SH-SY5Y (cell line): ENCODE data around the gene FEV.

Experiments
- GATA2 ChIP-seq: IDR thresholded peaks from 2 replicates; pipeline ENCODE4 v1.6.1; 2011; ENCODE audit warnings: mild to moderate bottlenecking, low read depth, low read length
- GATA3 ChIP-seq: IDR thresholded peaks from 2 replicates; pipeline ENCODE4 v1.6.1; 2011; ENCODE audit warnings: low read depth, mild to moderate bottlenecking, low read length, moderate library complexity

DNA sequence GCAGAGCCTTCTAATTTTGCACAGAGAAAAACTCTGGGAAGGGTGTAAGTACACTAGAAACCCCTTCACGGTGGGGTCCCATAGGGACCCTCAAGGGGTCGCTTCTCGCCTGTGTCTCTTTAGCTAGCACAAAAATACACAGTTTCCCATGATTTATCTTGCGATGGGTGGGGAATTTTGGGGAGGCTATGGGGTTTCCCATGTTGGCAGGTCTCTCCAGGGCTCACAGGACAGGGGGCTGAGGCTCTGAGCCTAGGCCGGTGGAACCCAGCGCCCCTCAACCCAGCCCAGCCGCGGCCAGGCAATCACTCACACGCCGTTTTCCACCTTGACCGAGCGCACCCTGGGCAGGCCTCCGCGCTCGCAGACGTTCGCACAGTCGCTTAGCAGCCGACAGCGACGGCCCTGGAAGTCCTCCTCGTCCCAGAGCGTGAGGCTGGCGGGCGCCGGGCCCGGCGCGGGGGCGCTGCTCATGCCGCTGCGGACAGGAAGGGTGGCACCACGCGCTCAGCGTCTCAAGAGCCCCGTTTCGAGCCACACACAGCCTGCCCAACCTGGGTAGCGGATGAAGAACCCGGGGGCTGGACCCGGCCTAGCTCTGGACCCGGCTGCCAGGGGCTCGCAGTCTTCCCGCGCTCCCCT is 7.8 kb upstream of the FEV start:
- TF ChIP-seq GATA3, result no peak
- no peak for TF ChIP-seq GATA2
